GM12878 (cell line): ENCODE measurements around the gene RNF166. TPM values are rescaled to one million over a fixed set of nuclear protein-coding genes. Genes with fewer than 3 reads are reported as not detected.

Experiments used
- ATAC-seq: fragments of 200-7000 bp; cut with Tn5 transposase; 3 replicates; pipeline ENCODE4 v1.9.1; 2020; ENCODE audit warnings: mild to moderate bottlenecking, moderate library complexity
- BruUV-seq: library from RNA; stranded (reverse); fragments of 400-500 nt; replicated peaks from 2 replicates; lab custom pipeline; 2021; lab: Mats Ljungman, UMichigan
- CTCF ChIA-PET: fragments of 300-600 bp; sonication (Branson Sonifier 250); formaldehyde crosslinking; extraction: SDS; loops from one replicate; lab custom pipeline; 2021; ENCODE audit warnings: inconsistent platforms; lab: Yijun Ruan, JAX
- POLR2A ChIA-PET: fragments of 350-600 bp; formaldehyde crosslinking; extraction: SDS; loops from one replicate; lab custom pipeline; 2021; ENCODE audit warnings: inconsistent platforms; lab: Charles Lee
- RAD21 ChIA-PET: fragments of 300-600 bp; sonication (Branson Sonifier 250); formaldehyde crosslinking; loops from one replicate; lab custom pipeline; 2023; ENCODE audit warnings: antibody characterized with exemption; ENCODE audit not compliant: unreplicated experiment; lab: Charles Lee
- SMC1A ChIA-PET: fragments of 300-600 bp; sonication (Branson Sonifier 250); formaldehyde crosslinking; loops from one replicate; lab custom pipeline; 2023; ENCODE audit not compliant: unreplicated experiment, uncharacterized antibody; lab: Charles Lee
- DNase-seq: peaks from one replicate; pipeline ENCODE4 v3.0.0-alpha.2; 2011; ENCODE audit warnings: low read depth, low spot score
- FAIRE-seq: peaks from 3 replicates; lab custom pipeline; 2011; peaks lifted over from hg19 to GRCh38; lab: Jason Lieb, UNC
- H2AFZ ChIP-seq: 2 replicates; pipeline ENCODE4 v1.6.0; 2011; ENCODE audit warnings: low read depth, low read length, control low read depth; ENCODE audit not compliant: control insufficient read depth
- H3K27ac ChIP-seq: 2 replicates; pipeline ENCODE4 v1.5.1; 2011; ENCODE audit warnings: control low read depth; ENCODE audit not compliant: control insufficient read depth, insufficient read depth
- H3K27me3 ChIP-seq, 2 experiments: replicated peaks in 1 of 2; 2 replicates each; pipeline versions ENCODE4 v1.6.0 to v1.6.1; 2011; ENCODE audit warnings: low read length in 1 of 2; ENCODE audit not compliant: control insufficient read depth in 2 of 2, insufficient read depth in 2 of 2
- H3K36me3 ChIP-seq, 2 experiments: 2 replicates each; pipeline ENCODE4 v1.5.1; 2011; ENCODE audit warnings: low read length in 1 of 2; ENCODE audit not compliant: control insufficient read depth in 2 of 2, insufficient read depth in 2 of 2
- H3K4me1 ChIP-seq: 2 replicates; pipeline ENCODE4 v1.6.1; 2011; ENCODE audit warnings: mild to moderate bottlenecking, low read length, moderate library complexity, mixed read lengths; ENCODE audit not compliant: control insufficient read depth, insufficient read depth
- H3K4me2 ChIP-seq: 2 replicates; pipeline ENCODE4 v1.6.0; 2011; ENCODE audit warnings: control low read depth; ENCODE audit not compliant: control insufficient read depth, insufficient read depth
- H3K4me3 ChIP-seq: fragments of 200-600 bp; sonication (generic); 2 replicates; pipeline ENCODE4 v1.5.1; 2016
- H3K79me2 ChIP-seq: 2 replicates; pipeline ENCODE4 v1.6.0; 2011; ENCODE audit warnings: low read length; ENCODE audit not compliant: control insufficient read depth, insufficient read depth
- H3K9ac ChIP-seq: 2 replicates; pipeline ENCODE4 v1.8.0; 2011; ENCODE audit warnings: low read length, control low read depth, mixed read lengths; ENCODE audit not compliant: control insufficient read depth, insufficient read depth
- H3K9me3 ChIP-seq: replicated peaks from 3 replicates; pipeline ENCODE4 v1.5.1; 2011; ENCODE audit warnings: mild to moderate bottlenecking, low read length; ENCODE audit not compliant: control insufficient read depth, insufficient read depth
- H4K20me1 ChIP-seq: 2 replicates; pipeline ENCODE4 v1.6.0; 2011; ENCODE audit not compliant: control insufficient read depth, insufficient read depth
- BCLAF1 ChIP-seq: fragments of 450-650 bp; IDR thresholded peaks from 2 replicates; pipeline ENCODE4 v1.6.1; 2017; ENCODE audit warnings: antibody characterized with exemption, mild to moderate bottlenecking, moderate library complexity
- CHD1 ChIP-seq: IDR thresholded peaks from 2 replicates; pipeline ENCODE4 v1.6.1; 2012; ENCODE audit warnings: low read depth, low read length, improper control_type of control experiment
- KAT2A ChIP-seq: conservative IDR thresholded peaks from 2 replicates; pipeline ENCODE4 v1.6.1; 2011; ENCODE audit warnings: low read depth, low read length; ENCODE audit not compliant: control insufficient read depth
- RAD51 ChIP-seq: fragments of 450-650 bp; IDR thresholded peaks from 2 replicates; pipeline ENCODE4 v1.6.1; 2016; ENCODE audit warnings: moderate library complexity, mild to moderate bottlenecking, inconsistent platforms
- RBBP5 ChIP-seq: fragments of 200-600 bp; sonication (generic); conservative IDR thresholded peaks from 2 replicates; pipeline ENCODE4 v1.6.1; 2016
- SREBF1 ChIP-seq: IDR thresholded peaks from 2 replicates; pipeline ENCODE4 v1.6.1; 2012; ENCODE audit warnings: mild to moderate bottlenecking, low read length
- TAF1 ChIP-seq: IDR thresholded peaks from 2 replicates; pipeline ENCODE4 v1.6.1; 2011; ENCODE audit warnings: mild to moderate bottlenecking, low read depth, low read length, borderline replicate concordance
- TARDBP ChIP-seq: IDR thresholded peaks from 2 replicates; pipeline ENCODE4 v1.6.1; 2016; ENCODE audit warnings: borderline replicate concordance
- ZNF24 ChIP-seq: fragments of 450-650 bp; IDR thresholded peaks from 2 replicates; pipeline ENCODE4 v1.6.1; 2017; ENCODE audit warnings: antibody characterized with exemption, mild to moderate bottlenecking
- ZNF384 ChIP-seq: IDR thresholded peaks from 2 replicates; pipeline ENCODE4 v1.6.1; 2012; ENCODE audit warnings: low read depth, mild to moderate bottlenecking, low read length, improper control_type of control experiment, borderline replicate concordance
- WGBS: methylation state at CpG from one replicate; pipeline ENCODE4 v1.1.6; 2016; ENCODE audit warnings: low lambda C conversion rate; ENCODE audit not compliant: insufficient replicate concordance, insufficient coverage; ENCODE audit errors: missing lambda C conversion rate; 5-methylcytosine and 5-hydroxymethylcytosine counted together
- in situ Hi-C: fragments of 300-500 bp; cut with MboI; formaldehyde crosslinking; loops from 9 replicates; pipeline ENCODE4 v1.14.3; 2018; ENCODE audit warnings: mixed read lengths
- intact Hi-C: fragments of 100-400 bp; cut with micrococcal nuclease; formaldehyde crosslinking; loops from one replicate; pipeline ENCODE4 v1.14.2; 2022; ENCODE audit not compliant: unreplicated experiment
- polyA plus RNA-seq, 11 experiments: library from polyadenylated mRNA; depleted of rRNA in 4 of 11; unstranded in 6 of 11; stranded (reverse) in 5 of 11; fragments of >200 nt; fragmentation: Nextera tagmentation in 4 of 11; fragmentation: Illumina TruSeq in 1 of 11; extraction: Ambion mirVana in 4 of 11; extraction: Trizol in 1 of 11; gene quantifications; 1 replicate in 1 of 11; 2 replicates in 10 of 11; pipeline versions ENCODE4 v1.2.1 to v1.2.3, GENCODE V29; 2011 to 2016; ENCODE audit warnings: inconsistent platforms in 2 of 11, missing spikeins in 2 of 11, low read depth in 1 of 11
- total RNA-seq, 4 experiments: library from RNA; depleted of rRNA in 3 of 4; stranded (reverse); fragments of >200 nt in 3 of 4; fragmentation: Illumina TruSeq in 1 of 4; extraction: Trizol in 1 of 4; gene quantifications; 2 replicates each; pipeline versions ENCODE4 v1.2.1 to v1.2.3, GENCODE V29; 2013 to 2021

RNF166 gene
- total and polyA plus RNA-seq, 10 of the 15 experiments (the other 5 are each of a cell fraction or from before 2014, with no cell fraction given), result 0.48 to 32.8 (median 12.1) TPM

DNA sequence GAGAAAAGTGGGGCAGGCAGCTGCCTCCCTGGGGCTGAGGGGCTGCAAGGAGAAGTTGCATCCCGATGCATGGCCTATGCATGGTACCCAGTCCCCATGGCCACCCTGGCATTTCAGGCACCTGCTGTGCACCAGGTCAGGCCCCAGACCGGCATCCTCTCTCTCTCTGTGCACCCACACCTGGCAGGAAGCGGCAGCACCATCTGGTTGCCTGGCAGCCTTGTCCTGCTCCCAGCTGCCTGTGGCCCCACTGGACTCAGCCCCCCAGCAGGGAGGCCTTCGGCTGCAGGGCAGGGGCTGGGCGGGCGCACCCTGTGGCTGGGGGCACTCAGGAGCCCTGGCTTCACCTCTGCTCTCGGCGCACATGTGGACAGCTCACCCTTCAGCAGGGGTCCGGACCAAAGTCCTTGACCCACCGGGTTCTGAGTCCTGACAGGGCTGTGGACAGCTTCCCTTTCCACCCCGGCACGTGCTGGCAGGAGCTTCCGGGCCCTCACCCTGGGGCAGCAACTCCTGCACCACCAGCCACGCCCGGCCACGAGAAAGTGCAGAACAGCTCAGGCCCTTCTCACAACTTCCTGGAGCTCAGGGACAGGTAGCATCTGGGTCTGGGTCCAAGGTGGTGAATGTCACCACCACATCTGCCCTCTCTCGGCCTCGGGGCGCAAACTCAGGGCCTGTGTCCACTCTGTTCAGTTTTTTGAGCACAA, 36.8 kb upstream of the RNF166 start:
- Histone ChIP-seq H4K20me1 (no peaks in the 10 kb centered on the region), H3K79me2 (no peaks in the 10 kb centered on the region; the same call in none of the 2 replicates), H3K4me1 (peaks cover 11% of the 10 kb centered on the region), H2AFZ (no peak overlapping the region), H3K36me3 (peaks cover 0 to 25% of the 10 kb centered on the region in 2 experiments; a peak in 3 of 4 replicates), H3K4me2 (no peak overlapping the region), H3K27me3 (no peaks in the 10 kb centered on the region), H3K4me3 (no peak overlapping the region), H3K9me3 (no peaks in the 10 kb centered on the region), H3K27ac (no peak overlapping the region), H3K9ac (no peak overlapping the region)
- intact Hi-C loops, result loop anchor here (10.0 kb wide), 1 partner anchor 472 kb away; the partner anchor contains the start of gene ZNF778
- ATAC-seq (no peak), DNase-seq (no peak), FAIRE-seq (no peak)
- 81% methylated on average over 17 of the region's 19 CpGs for WGBS
- in situ Hi-C loops, result no loop called here
- ChIA-PET SMC1A (interaction anchor here (1.1 to 1.5 kb wide), 2 partner anchors 41 to 424 kb away, joined by 3 to 4 read pairs; no protein-coding TSS in a partner anchor), POLR2A (no interaction called here), CTCF (interaction anchor here (0.8 to 2.0 kb wide), 10 partner anchors 17 to 473 kb away, joined by 3 to 10 read pairs (median 4); partner anchors contain the start of gene PIEZO1), RAD21 (no interaction called here)
- no peak for TF ChIP-seq TARDBP
- TF ChIP-seq TAF1, result no peak
- no peak for TF ChIP-seq SREBF1
- no peak for TF ChIP-seq BCLAF1
- TF ChIP-seq RAD51, result no peak
- no peak for TF ChIP-seq KAT2A
- no peak for TF ChIP-seq CHD1
- no peak for TF ChIP-seq ZNF24
- TF ChIP-seq ZNF384, result no peak
- no peak for TF ChIP-seq RBBP5
- no TSS peak for BruUV-seq
